OCI-LY7 (cell line): ENCODE results near the gene FAM89B. TPM values are rescaled to one million over a fixed set of nuclear protein-coding genes. Genes with fewer than 3 reads are reported as not detected.
"Not testable (repeated sequence)": the region's sequence is repeated elsewhere in the genome, so short reads cannot be mapped to it uniquely, and the experiment has no call there.

ENCODE experiments used
- BruUV-seq: library from RNA; stranded (reverse); fragments of 400-500 nt; replicated peaks from 2 replicates; lab custom pipeline; 2021; lab: Mats Ljungman, UMichigan
- CTCF ChIA-PET: fragments of 300-600 bp; sonication (Branson Sonifier 250); formaldehyde crosslinking; loops from one replicate; lab custom pipeline; 2022; ENCODE audit warnings: antibody characterized with exemption; ENCODE audit not compliant: unreplicated experiment; lab: Charles Lee
- POLR2A ChIA-PET: fragments of 300-600 bp; sonication (Branson Sonifier 250); formaldehyde crosslinking; loops from one replicate; lab custom pipeline; 2022; ENCODE audit warnings: antibody characterized with exemption; lab: Charles Lee
- DNase-seq: peaks from one replicate; pipeline ENCODE4 v3.0.0-alpha.2; 2015; ENCODE audit warnings: low spot score
- H2AFZ ChIP-seq: fragments of 200-600 bp; sonication (generic), shearing (Covaris generic); 2 replicates; pipeline ENCODE4 v1.6.1; 2014; ENCODE audit warnings: mild to moderate bottlenecking, antibody characterized with exemption, low read length, moderate library complexity
- H3K27ac ChIP-seq: fragments of 200-600 bp; sonication (generic); 2 replicates; pipeline ENCODE4 v1.5.1; 2014; ENCODE audit warnings: mixed run types, low read depth, mild to moderate bottlenecking, moderate library complexity, low read length, inconsistent platforms; ENCODE audit not compliant: poor library complexity, severe bottlenecking
- H3K36me3 ChIP-seq: fragments of 200-600 bp; sonication (generic); 2 replicates; pipeline ENCODE4 v1.6.1; 2014; ENCODE audit warnings: mild to moderate bottlenecking, antibody characterized with exemption, low read length, moderate library complexity, mixed read lengths; ENCODE audit not compliant: insufficient read depth
- H3K4me1 ChIP-seq: fragments of 200-600 bp; sonication (generic); 2 replicates; pipeline ENCODE4 v1.5.1; 2014; ENCODE audit warnings: mild to moderate bottlenecking, low read length; ENCODE audit not compliant: insufficient read depth, poor library complexity, severe bottlenecking
- H3K4me2 ChIP-seq: fragments of 200-600 bp; sonication (generic); 2 replicates; pipeline ENCODE4 v1.6.1; 2014; ENCODE audit warnings: mild to moderate bottlenecking, low read length
- H3K4me3 ChIP-seq: fragments of 200-600 bp; sonication (generic); 2 replicates; pipeline ENCODE4 v1.5.1; 2014; ENCODE audit warnings: mild to moderate bottlenecking, low read depth, low read length; ENCODE audit not compliant: poor library complexity, severe bottlenecking
- H3K79me2 ChIP-seq: fragments of 200-600 bp; sonication (generic); 2 replicates; pipeline ENCODE4 v1.6.1; 2016; ENCODE audit warnings: low read depth, mild to moderate bottlenecking, low read length, moderate library complexity, mixed read lengths; ENCODE audit not compliant: insufficient read depth
- H3K9me2 ChIP-seq: fragments of 200-600 bp; sonication (generic); 2 replicates; pipeline ENCODE4 v1.6.1; 2016; ENCODE audit warnings: mild to moderate bottlenecking, low read length, mixed read lengths; ENCODE audit not compliant: insufficient read depth
- H3K9me3 ChIP-seq: fragments of 200-600 bp; sonication (generic); 2 replicates; pipeline ENCODE4 v1.6.1; 2014; ENCODE audit warnings: mild to moderate bottlenecking, mixed run types, low read length, mixed read lengths
- H4K20me1 ChIP-seq: fragments of 200-600 bp; sonication (generic); 2 replicates; pipeline ENCODE4 v1.6.1; 2014; ENCODE audit warnings: mild to moderate bottlenecking, antibody characterized with exemption, low read length, moderate library complexity, mixed read lengths; ENCODE audit not compliant: insufficient read depth
- EZH2phosphoT487 ChIP-seq: fragments of 200-600 bp; sonication (generic); IDR thresholded peaks from 2 replicates; pipeline ENCODE4 v1.6.1; 2018; ENCODE audit warnings: low read depth, borderline replicate concordance, mild to moderate bottlenecking, mixed run types, antibody characterized with exemption, low read length, moderate library complexity, mixed read lengths
- intact Hi-C: fragments of 100-400 bp; cut with micrococcal nuclease; formaldehyde crosslinking; loops from one replicate; pipeline ENCODE4 v1.10.0; 2022; ENCODE audit not compliant: unreplicated experiment
- total RNA-seq, 2 experiments: library from RNA; depleted of rRNA in 1 of 2; stranded (reverse); fragments of >200 nt in 1 of 2; shearing (Covaris generic) in 1 of 2; gene quantifications; 2 replicates each; pipeline ENCODE4 v1.2.3, GENCODE V29; 2014 to 2022
- TF ChIP-seq, protein P1 (sequence below): fragments of 200-600 bp; sonication (generic); conservative IDR thresholded peaks from 2 replicates; pipeline ENCODE4 v1.5.1; 2014; ENCODE audit warnings: mild to moderate bottlenecking, antibody characterized with exemption, low read length, moderate library complexity, mixed read lengths

Gene FAM89B
- total RNA-seq, 2 experiments from 2014 or later: 17.9 to 26.4 TPM

DNA sequence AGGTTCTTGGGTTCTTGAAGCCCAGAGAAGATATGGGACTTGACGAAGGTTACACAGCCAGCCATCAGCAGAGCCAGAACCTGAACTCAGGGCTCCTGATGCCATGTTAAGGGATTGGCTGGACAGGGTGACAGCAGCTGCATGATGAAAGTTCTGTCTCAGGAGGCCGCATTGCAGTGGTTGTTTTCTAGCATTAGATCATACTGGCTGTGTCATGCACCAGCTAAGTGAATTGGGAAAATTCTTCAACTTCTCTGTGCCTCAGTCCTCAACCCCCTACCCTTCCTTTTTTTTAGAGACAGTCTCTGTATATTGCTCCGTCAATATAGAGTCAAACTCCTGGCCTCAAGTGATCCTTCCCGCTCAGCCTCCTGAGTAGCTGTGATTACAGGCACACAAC is 8.7 kb upstream of the FAM89B start:
- no peak overlapping the region for H3K4me2 ChIP-seq
- peaks cover 9% of the 10 kb centered on the region for H3K79me2 ChIP-seq
- BruUV-seq: no TSS peak
- no peak overlapping the region for H3K27ac ChIP-seq
- H3K4me1 ChIP-seq: peaks cover 26% of the 10 kb centered on the region
- CTCF ChIA-PET: interaction anchor here (0.9 kb wide), 1 partner anchor 38 kb away, joined by 3 read pairs; no protein-coding TSS in a partner anchor
- intact Hi-C loops: no loop called here
- H2AFZ ChIP-seq: no peak overlapping the region
- no peaks in the 10 kb centered on the region for H3K9me3 ChIP-seq
- no peak for DNase-seq
- no peaks in the 10 kb centered on the region for H3K9me2 ChIP-seq
- H3K4me3 ChIP-seq: no peak overlapping the region
- no peaks in the 10 kb centered on the region for H4K20me1 ChIP-seq
- POLR2A ChIA-PET: interaction anchor here (0.7 kb wide), 1 partner anchor 29 kb away, joined by 5 read pairs; no protein-coding TSS in a partner anchor
- TF ChIP-seq, protein P1, sequence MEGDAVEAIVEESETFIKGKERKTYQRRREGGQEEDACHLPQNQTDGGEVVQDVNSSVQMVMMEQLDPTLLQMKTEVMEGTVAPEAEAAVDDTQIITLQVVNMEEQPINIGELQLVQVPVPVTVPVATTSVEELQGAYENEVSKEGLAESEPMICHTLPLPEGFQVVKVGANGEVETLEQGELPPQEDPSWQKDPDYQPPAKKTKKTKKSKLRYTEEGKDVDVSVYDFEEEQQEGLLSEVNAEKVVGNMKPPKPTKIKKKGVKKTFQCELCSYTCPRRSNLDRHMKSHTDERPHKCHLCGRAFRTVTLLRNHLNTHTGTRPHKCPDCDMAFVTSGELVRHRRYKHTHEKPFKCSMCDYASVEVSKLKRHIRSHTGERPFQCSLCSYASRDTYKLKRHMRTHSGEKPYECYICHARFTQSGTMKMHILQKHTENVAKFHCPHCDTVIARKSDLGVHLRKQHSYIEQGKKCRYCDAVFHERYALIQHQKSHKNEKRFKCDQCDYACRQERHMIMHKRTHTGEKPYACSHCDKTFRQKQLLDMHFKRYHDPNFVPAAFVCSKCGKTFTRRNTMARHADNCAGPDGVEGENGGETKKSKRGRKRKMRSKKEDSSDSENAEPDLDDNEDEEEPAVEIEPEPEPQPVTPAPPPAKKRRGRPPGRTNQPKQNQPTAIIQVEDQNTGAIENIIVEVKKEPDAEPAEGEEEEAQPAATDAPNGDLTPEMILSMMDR: no peak
- no peak for TF ChIP-seq EZH2phosphoT487
- no peaks in the 10 kb centered on the region for H3K36me3 ChIP-seq

DNA sequence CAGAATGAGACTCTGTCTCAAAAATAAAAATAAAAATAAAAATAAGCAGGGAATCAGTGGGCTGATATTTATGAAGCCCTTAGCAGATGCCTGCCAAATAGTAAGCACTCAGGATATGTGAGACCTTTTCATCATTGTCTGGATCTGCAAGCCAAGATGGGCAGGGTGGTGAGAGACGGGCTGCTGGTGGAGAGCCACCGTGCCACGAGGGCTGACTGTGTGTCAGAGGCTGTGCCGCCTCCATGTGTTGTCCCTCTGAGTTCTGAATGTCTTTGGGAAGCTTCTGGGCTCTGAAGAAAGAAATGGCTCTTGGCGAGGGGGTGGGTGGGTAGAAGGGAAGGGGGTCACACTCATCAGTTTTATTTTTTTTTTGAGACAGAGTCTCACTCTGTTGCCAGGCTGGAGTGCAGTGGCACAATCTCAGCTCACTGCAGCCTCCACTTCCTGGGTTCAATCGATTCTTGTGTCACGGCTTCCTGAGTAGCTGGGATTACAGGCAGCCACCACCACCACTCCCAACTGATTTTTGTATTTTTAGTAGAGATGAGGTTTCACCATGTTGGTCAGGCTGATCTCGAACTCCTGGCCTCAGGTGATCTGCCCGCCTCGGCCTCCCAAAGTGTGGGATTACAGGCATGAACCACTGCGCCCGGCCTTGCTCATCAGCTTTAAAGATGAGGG is 7.3 kb upstream of the FAM89B start:
- POLR2A ChIA-PET: interaction anchor here (0.6 to 1.1 kb wide), 2 partner anchors 8 to 24 kb away, joined by 3 to 4 read pairs; no protein-coding TSS in a partner anchor
- DNase-seq, H3K9me3 ChIP-seq, H2AFZ ChIP-seq, BruUV-seq, H3K9me2 ChIP-seq, CTCF ChIA-PET, H3K4me3 ChIP-seq, H3K36me3 ChIP-seq, intact Hi-C loops, H4K20me1 ChIP-seq: not testable (repeated sequence)
- Histone ChIP-seq H3K4me2 (peak overlapping the region; percentile 41), H3K79me2 (peaks cover 18% of the 10 kb centered on the region), H3K4me1 (peaks cover 32% of the 10 kb centered on the region), H3K27ac (peak overlapping the region; percentile 4)

DNA sequence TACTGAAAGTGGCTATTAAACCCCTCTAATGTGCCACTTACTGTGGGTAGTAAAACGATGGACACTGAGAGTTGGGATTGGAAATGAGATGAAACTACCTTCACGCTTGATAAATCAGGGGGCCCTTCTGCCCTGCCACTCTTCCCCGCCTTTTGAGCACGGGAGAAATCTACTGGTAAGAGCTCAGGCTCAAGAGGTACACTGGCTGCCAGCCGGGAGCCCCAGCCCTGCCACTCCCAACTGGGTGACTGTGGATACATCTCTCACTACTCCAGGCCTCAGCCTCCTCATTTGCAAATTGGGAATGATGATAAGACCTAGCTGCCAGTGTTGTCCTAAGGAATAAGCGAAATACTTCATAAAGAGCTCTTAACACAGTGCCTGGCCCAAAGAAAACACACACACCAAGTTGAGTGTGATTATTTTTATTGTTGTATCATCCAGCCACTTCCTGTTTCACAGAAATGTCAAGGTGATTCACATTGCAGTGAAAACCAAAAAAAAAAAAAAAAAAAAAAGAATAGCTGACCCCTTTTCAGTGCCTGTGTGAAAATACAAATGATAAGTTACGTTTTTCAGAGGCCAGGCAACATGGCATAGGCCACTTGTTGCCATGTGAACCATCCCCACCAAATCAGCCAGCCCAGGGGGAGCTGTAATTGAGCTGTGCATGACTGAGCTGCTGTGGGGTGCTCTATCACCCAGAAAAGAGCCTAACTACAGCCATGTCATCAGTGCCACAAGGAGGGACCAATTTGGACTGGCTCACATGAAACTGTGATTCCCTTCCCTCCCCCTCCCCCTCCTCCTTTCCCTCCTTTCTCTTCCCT is 6.5 kb upstream of the FAM89B start:
- BruUV-seq: no TSS peak
- Histone ChIP-seq H3K4me2 (peak overlapping the region; percentile 41), H4K20me1 (no peaks in the 10 kb centered on the region), H3K79me2 (peaks cover 24% of the 10 kb centered on the region), H3K4me1 (peaks cover 32% of the 10 kb centered on the region), H3K36me3 (no peaks in the 10 kb centered on the region), H3K9me3 (no peaks in the 10 kb centered on the region), H2AFZ (no peak overlapping the region), H3K27ac (peak overlapping the region; percentile 4), H3K9me2 (no peaks in the 10 kb centered on the region), H3K4me3 (no peak overlapping the region)
- no peak for DNase-seq
- TF ChIP-seq, protein P1: no peak
- TF ChIP-seq EZH2phosphoT487: no peak
- ChIA-PET CTCF (interaction anchor here (0.5 to 1.0 kb wide), 3 partner anchors 14 to 325 kb away, joined by 3 to 6 read pairs (median 3); partner anchors contain the start of gene CCDC85B), POLR2A (interaction anchor here (0.6 to 1.1 kb wide), 6 partner anchors 9 to 559 kb away, joined by 3 to 12 read pairs (median 5); no protein-coding TSS in a partner anchor)
- intact Hi-C loops: no loop called here
